Stimulated activated naive CD8-positive, alpha-beta T cell treated with anti-CD3 and anti-CD28 coated beads, Interleukin-15, Interleukin-2, amounts not matched to agents 100 U/mL and 50 U/mL, for 24 hours (primary cell): ENCODE data around the gene CPNE5.

Experiments used
- ATAC-seq: fragments of 150-1000 bp; cut with Tn5 transposase; one replicate; pipeline ENCODE4 v1.10.0; 2021
- DNase-seq: peaks from one replicate; pipeline ENCODE4 v3.0.0; 2021

The CPNE5 gene

GRCh38 chr6:36743538-36744303 lies 95.5 kb downstream of the CPNE5 start:
- DNase-seq = no peak
- no peak for ATAC-seq

- no peak for ATAC-seq
- no peak for DNase-seq
These were observed 96.2 kb downstream of the CPNE5 start for GRCh38 chr6:36743032-36743431.

- no peak for DNase-seq
- ATAC-seq = no peak
These were observed 97.1 kb downstream of the CPNE5 start for GRCh38 chr6:36742146-36742545.

GRCh38 chr6:36740818-36741179 lies 98.4 kb downstream of the CPNE5 start:
- ATAC-seq (no peak), DNase-seq (no peak)

- no peak for ATAC-seq
- DNase-seq = no peak
These were observed 99.1 kb downstream of the CPNE5 start for GRCh38 chr6:36739947-36740817.

GRCh38 chr6:36738108-36738507 lies 101.1 kb downstream of the CPNE5 start:
- no peak for DNase-seq
- ATAC-seq = no peak

- DNase-seq = no peak
- ATAC-seq = no peak
These were observed 102.0 kb downstream of the CPNE5 start for GRCh38 chr6:36737043-36737785.

GRCh38 chr6:36735110-36736071 lies 103.9 kb downstream of the CPNE5 start:
- DNase-seq (peak; percentile 34), ATAC-seq (peak; percentile 75)

- DNase-seq (no peak), ATAC-seq (no peak)
These were observed 104.7 kb downstream of the CPNE5 start for GRCh38 chr6:36734486-36735060.

GRCh38 chr6:36733300-36733699 lies 105.9 kb downstream of the CPNE5 start:
- DNase-seq (no peak), ATAC-seq (no peak)

GRCh38 chr6:36731622-36732310 lies 107.5 kb downstream of the CPNE5 start:
- no peak for ATAC-seq

GRCh38 chr6:36730424-36731380 lies 108.5 kb downstream of the CPNE5 start:
- ATAC-seq = no peak
- no peak for DNase-seq

More at GRCh38 chr6:36731622-36732310, 107.5 kb downstream of the CPNE5 start:
- DNase-seq = no peak

- DNase-seq (no peak), ATAC-seq (no peak)
These were observed 110.1 kb downstream of the CPNE5 start for GRCh38 chr6:36729161-36729524.

- ATAC-seq (no peak), DNase-seq (no peak)
These were observed 110.7 kb downstream of the CPNE5 start for GRCh38 chr6:36728289-36729160.

- no peak for ATAC-seq
- no peak for DNase-seq
These were observed 111.7 kb downstream of the CPNE5 start for GRCh38 chr6:36727505-36728021.

GRCh38 chr6:36725581-36725980 lies 113.7 kb downstream of the CPNE5 start:
- DNase-seq (no peak), ATAC-seq (no peak)

- peak; percentile 74 for DNase-seq
- no peak for ATAC-seq
These were observed 114.5 kb downstream of the CPNE5 start for GRCh38 chr6:36724514-36725390.
